PFSK-1 (cell line): Measurements from ENCODE around the gene TSGA10IP.

ENCODE experiments used
- POLR2AphosphoS5 ChIP-seq: IDR thresholded peaks from 2 replicates; pipeline ENCODE4 v1.6.1; 2012; ENCODE audit warnings: low read depth, mild to moderate bottlenecking, control low read depth, low read length, moderate library complexity
- REST ChIP-seq, 2 experiments: IDR thresholded peaks; 2 replicates each; pipeline versions ENCODE4 v1.6.1 to v1.8.0; 2011 to 2012; ENCODE audit warnings: low read depth in 2 of 2, low read length in 2 of 2, control low read depth in 1 of 2, inconsistent platforms in 1 of 2, mild to moderate bottlenecking in 1 of 2, moderate library complexity in 1 of 2; ENCODE audit not compliant: insufficient read depth in 1 of 2
- SIN3A ChIP-seq: IDR thresholded peaks from 2 replicates; pipeline ENCODE4 v1.6.1; 2012; ENCODE audit warnings: mild to moderate bottlenecking, low read length, moderate library complexity, borderline replicate concordance; ENCODE audit not compliant: insufficient read depth
- TAF1 ChIP-seq: IDR thresholded peaks from 2 replicates; pipeline ENCODE4 v1.6.1; 2012; ENCODE audit warnings: low read length, control low read depth, borderline replicate concordance; ENCODE audit not compliant: insufficient read depth

DNA sequence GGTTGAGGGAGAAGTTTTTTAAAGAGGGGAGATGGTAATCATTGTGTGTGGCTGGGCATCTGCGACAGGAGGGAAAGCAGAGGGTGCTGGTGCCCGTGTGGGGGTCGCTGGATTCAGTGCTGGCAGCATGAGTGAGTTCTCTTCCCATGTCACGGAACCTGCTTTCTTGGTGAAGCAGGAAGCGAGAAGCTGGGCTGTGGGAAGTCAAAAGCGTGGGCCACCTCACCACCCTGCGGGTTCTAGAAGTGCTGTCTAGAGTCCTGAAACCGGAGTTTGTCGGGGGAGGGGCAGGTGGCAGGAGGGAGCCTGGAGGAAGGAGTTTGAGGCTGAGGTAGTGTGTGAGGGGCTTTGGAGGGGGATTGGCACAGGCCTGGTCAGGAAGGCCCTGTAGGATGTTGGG is 30.5 kb downstream of the TSGA10IP start:
- TF ChIP-seq REST (IDR thresholded peaks at IDR 0.05; ENCODE audit: insufficient read depth in 1 of 2, low read depth in 2 of 2, low read length in 2 of 2) (0 out of 4 replicates have a peak, but pooled peaks of 1 of the 2 experiments have one; percentile 32), POLR2AphosphoS5 (no peak), SIN3A (no peak), TAF1 (no peak)
